ENCODE data around the gene DSG1. TPM values are rescaled to one million over a fixed set of nuclear protein-coding genes. Genes with fewer than 3 reads are reported as not detected.
A peak's percentile ranks its signal among the peaks of the same experiment; 100 is the strongest.

Gene DSG1
- total RNA-seq, 1 experiment from 2014 or later: not detected

DNA sequence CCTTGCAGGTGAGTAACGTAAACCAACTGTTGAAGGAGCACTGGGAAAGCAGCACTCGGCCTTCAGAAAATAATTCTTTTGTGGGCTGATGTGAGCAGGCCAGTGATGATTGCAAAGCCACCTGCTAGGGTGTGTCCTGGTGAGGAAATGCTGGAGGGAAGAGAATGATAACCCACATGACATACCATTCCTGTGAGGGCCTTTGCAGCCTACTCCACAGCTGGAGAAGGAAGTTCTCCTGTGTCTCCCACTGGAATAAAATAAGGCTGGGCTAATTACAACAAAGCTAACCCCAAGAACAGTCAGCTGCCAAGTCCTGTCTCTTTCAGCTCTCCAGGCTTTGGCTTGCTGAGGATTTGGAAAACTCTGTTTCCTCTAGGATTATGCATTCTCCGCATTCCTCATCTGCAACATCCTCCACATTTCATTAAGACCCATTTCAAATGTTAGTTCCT, 16.7 kb upstream of the DSG1 start:
- H3K56ac ChIP-seq (ENCODE audit: insufficient read length, low read depth, low read length): no peak overlapping the region
- H2BK5ac ChIP-seq (ENCODE audit: insufficient read length, low read length): no peak overlapping the region
- DNase-seq: peak; percentile 28
- H3K36me3 Mint-ChIP-seq (ENCODE audit: insufficient read depth in 1 of 3, low read depth in 3 of 3): no peaks in the 10 kb centered on the region
- H2BK120ac ChIP-seq (ENCODE audit: low read depth, low read length, poor library complexity, severe bottlenecking): no peak overlapping the region
- H3K23me2 ChIP-seq (ENCODE audit: insufficient read length, low read depth, low read length, poor library complexity, severe bottlenecking): no peaks in the 10 kb centered on the region
- no peaks in the 10 kb centered on the region for H3K27me3 Mint-ChIP-seq (ENCODE audit: low read depth)
- no peak overlapping the region for H3K4ac ChIP-seq (ENCODE audit: low read depth, low read length)
- no peak overlapping the region for H3K9ac ChIP-seq (ENCODE audit: extremely low read depth, insufficient read length, low read length)
- no peak overlapping the region for H2AK5ac ChIP-seq (ENCODE audit: insufficient read length, low read length)
- no peak overlapping the region for H2BK12ac ChIP-seq (ENCODE audit: insufficient read length, low read depth, low read length)
- H3K23ac ChIP-seq (ENCODE audit: insufficient read length, low read depth, low read length): no peak overlapping the region
- H3K27me3 ChIP-seq (ENCODE audit: insufficient read depth, low read length): no peaks in the 10 kb centered on the region
- H3K4me3 Mint-ChIP-seq: no peak overlapping the region; a peak in 1 of 5 replicates
- H3K27ac Mint-ChIP-seq: peak overlapping the region; percentile 80 to 96 (median 89)
- no peak overlapping the region for H3T11ph ChIP-seq (ENCODE audit: low read length)
- peaks cover 22 to 23% of the 10 kb centered on the region in 2 experiments for H3K4me1 Mint-ChIP-seq
- H2BK20ac ChIP-seq (ENCODE audit: low read depth, low read length, poor library complexity, severe bottlenecking): no peak overlapping the region
- H4K5ac ChIP-seq (ENCODE audit: insufficient read length, low read depth, low read length): no peak overlapping the region
- no peak overlapping the region for H3K4me2 ChIP-seq (ENCODE audit: insufficient read depth, insufficient read length, low read length)
- H3K27ac ChIP-seq (ENCODE audit: insufficient read length, low read depth, low read length): peak overlapping the region; percentile 30
- no peaks in the 10 kb centered on the region for H3K79me1 ChIP-seq (ENCODE audit: insufficient read depth, low read depth, low read length, poor library complexity, severe bottlenecking)
- no peak overlapping the region for H2BK15ac ChIP-seq (ENCODE audit: low read depth, low read length)
- WGBS (ENCODE audit: extremely low coverage, insufficient read length, low lambda C conversion rate): no CpG with 5 or more reads among the region's 3 CpGs
- no peak overlapping the region for H4K8ac ChIP-seq (replicated peaks; ENCODE audit: insufficient read length, low read depth, low read length)
- no peaks in the 10 kb centered on the region for H3K9me3 ChIP-seq (ENCODE audit: control insufficient read depth, low read depth, low read length)
- TF ChIP-seq, protein P1, sequence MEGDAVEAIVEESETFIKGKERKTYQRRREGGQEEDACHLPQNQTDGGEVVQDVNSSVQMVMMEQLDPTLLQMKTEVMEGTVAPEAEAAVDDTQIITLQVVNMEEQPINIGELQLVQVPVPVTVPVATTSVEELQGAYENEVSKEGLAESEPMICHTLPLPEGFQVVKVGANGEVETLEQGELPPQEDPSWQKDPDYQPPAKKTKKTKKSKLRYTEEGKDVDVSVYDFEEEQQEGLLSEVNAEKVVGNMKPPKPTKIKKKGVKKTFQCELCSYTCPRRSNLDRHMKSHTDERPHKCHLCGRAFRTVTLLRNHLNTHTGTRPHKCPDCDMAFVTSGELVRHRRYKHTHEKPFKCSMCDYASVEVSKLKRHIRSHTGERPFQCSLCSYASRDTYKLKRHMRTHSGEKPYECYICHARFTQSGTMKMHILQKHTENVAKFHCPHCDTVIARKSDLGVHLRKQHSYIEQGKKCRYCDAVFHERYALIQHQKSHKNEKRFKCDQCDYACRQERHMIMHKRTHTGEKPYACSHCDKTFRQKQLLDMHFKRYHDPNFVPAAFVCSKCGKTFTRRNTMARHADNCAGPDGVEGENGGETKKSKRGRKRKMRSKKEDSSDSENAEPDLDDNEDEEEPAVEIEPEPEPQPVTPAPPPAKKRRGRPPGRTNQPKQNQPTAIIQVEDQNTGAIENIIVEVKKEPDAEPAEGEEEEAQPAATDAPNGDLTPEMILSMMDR (conservative IDR thresholded peaks at IDR 0.05): no peak
- H3K9me3 Mint-ChIP-seq: no peaks in the 10 kb centered on the region; a peak in 1 of 5 replicates
- H3K18ac ChIP-seq (ENCODE audit: insufficient read length, low read depth, low read length): no peak overlapping the region
- no peaks in the 10 kb centered on the region for H4K20me1 ChIP-seq (ENCODE audit: control insufficient read depth, insufficient read depth, insufficient read length)
- H3K14ac ChIP-seq (ENCODE audit: insufficient read depth, low read length): no peak overlapping the region
- peaks cover 8% of the 10 kb centered on the region; the same call in 1 of the 2 replicates for H3K4me1 ChIP-seq (ENCODE audit: insufficient read depth, low read length)
- H4K91ac ChIP-seq (ENCODE audit: insufficient read length, low read depth, low read length): no peak overlapping the region
- no peak overlapping the region for H2AFZ ChIP-seq (ENCODE audit: low read length)
- no peaks in the 10 kb centered on the region for H3K79me2 ChIP-seq (ENCODE audit: insufficient read depth, low read length)

Measured in H9 (cell line).